Endothelial cell of umbilical vein (primary cell): Measurements from ENCODE around the gene GPR153. TPM values are rescaled to one million over a fixed set of nuclear protein-coding genes. Genes with fewer than 3 reads are reported as not detected.

Source experiments
- BruUV-seq: library from RNA; stranded (reverse); fragments of 400-500 nt; replicated peaks from 2 replicates; lab custom pipeline; 2021; lab: Mats Ljungman, UMichigan
- CTCF ChIA-PET: fragments of 300-600, 350-600 bp; sonication (Branson Sonifier 250); formaldehyde crosslinking; loops from one replicate; lab custom pipeline; 2021; ENCODE audit warnings: antibody characterized with exemption, inconsistent platforms; lab: Charles Lee
- POLR2A ChIA-PET: fragments of 300-600, 350-600 bp; sonication (Branson Sonifier 250); formaldehyde crosslinking; loops from one replicate; lab custom pipeline; 2021; ENCODE audit warnings: antibody characterized with exemption, inconsistent platforms; lab: Charles Lee
- DNase-seq: peaks from one replicate; pipeline ENCODE4 v3.0.0-alpha.2; 2011; ENCODE audit warnings: low read depth, low spot score
- FAIRE-seq: peaks from 2 replicates; lab custom pipeline; 2011; peaks lifted over from hg19 to GRCh38; lab: Jason Lieb, UNC
- H2AFZ ChIP-seq: 2 replicates; pipeline ENCODE4 v1.6.0; 2012; ENCODE audit warnings: low read depth, low read length, control low read depth, inconsistent platforms
- H3K27ac ChIP-seq: 2 replicates; pipeline ENCODE4 v1.5.1; 2011; ENCODE audit warnings: low read depth, mild to moderate bottlenecking, control low read depth, low read length, moderate library complexity; ENCODE audit not compliant: insufficient read depth
- H3K27me3 ChIP-seq, 2 experiments: 2 replicates each; pipeline versions ENCODE4 v1.6.0 to v1.6.1; 2011; ENCODE audit warnings: low read length in 2 of 2, mixed read lengths in 1 of 2; ENCODE audit not compliant: control insufficient read depth in 2 of 2, insufficient read depth in 2 of 2
- H3K36me3 ChIP-seq, 2 experiments: 2 replicates in 1 of 2; 3 replicates in 1 of 2; pipeline ENCODE4 v1.5.1; 2011; ENCODE audit warnings: low read length in 2 of 2, mild to moderate bottlenecking in 1 of 2, moderate library complexity in 1 of 2; ENCODE audit not compliant: control insufficient read depth in 2 of 2, insufficient read depth in 2 of 2; ENCODE audit errors: extremely low read depth in 1 of 2
- H3K4me1 ChIP-seq: 3 replicates; pipeline ENCODE4 v1.5.1; 2011; ENCODE audit warnings: mild to moderate bottlenecking, low read length; ENCODE audit not compliant: control insufficient read depth, insufficient read depth; ENCODE audit errors: extremely low read depth
- H3K4me2 ChIP-seq: 2 replicates; pipeline ENCODE4 v1.6.1; 2011; ENCODE audit warnings: low read length, control low read depth, mixed read lengths; ENCODE audit not compliant: insufficient read depth
- H3K4me3 ChIP-seq, 3 experiments: fragments of 200-600 bp in 1 of 3; sonication (generic), shearing (Covaris generic) in 1 of 3; replicated peaks in 1 of 3; 2 replicates each; pipeline ENCODE4 v1.5.1; 2011 to 2016; ENCODE audit warnings: control low read depth in 3 of 3, low read length in 3 of 3, mild to moderate bottlenecking in 2 of 3, inconsistent platforms in 1 of 3, low read depth in 1 of 3, moderate library complexity in 1 of 3; ENCODE audit not compliant: insufficient read depth in 1 of 3
- H3K79me2 ChIP-seq: 2 replicates; pipeline ENCODE4 v1.6.0; 2012; ENCODE audit warnings: low read length, inconsistent platforms; ENCODE audit not compliant: control insufficient read depth, insufficient read depth
- H3K9ac ChIP-seq: replicated peaks from 2 replicates; pipeline ENCODE3; 2011; ENCODE audit warnings: low read length, control low read depth; ENCODE audit not compliant: insufficient read depth; ENCODE audit errors: extremely low read depth
- H3K9me1 ChIP-seq: replicated peaks from 3 replicates; pipeline ENCODE4 v1.6.0; 2011; ENCODE audit warnings: mild to moderate bottlenecking, low read length; ENCODE audit not compliant: control insufficient read depth, insufficient read depth; ENCODE audit errors: extremely low read depth
- H3K9me3 ChIP-seq: replicated peaks from 2 replicates; pipeline ENCODE4 v1.5.1; 2012; ENCODE audit warnings: low read length, inconsistent platforms; ENCODE audit not compliant: control insufficient read depth, insufficient read depth
- H4K20me1 ChIP-seq: replicated peaks from 2 replicates; pipeline ENCODE3; 2011; ENCODE audit warnings: mild to moderate bottlenecking, low read length; ENCODE audit not compliant: control insufficient read depth, insufficient read depth; ENCODE audit errors: extremely low read depth
- EZH2 ChIP-seq: IDR thresholded peaks from 2 replicates; pipeline ENCODE4 v1.6.1; 2012; ENCODE audit warnings: borderline replicate concordance, low read depth, mild to moderate bottlenecking, moderate library complexity, low read length, inconsistent platforms; ENCODE audit not compliant: severe bottlenecking
- FOS ChIP-seq: IDR thresholded peaks from 2 replicates; pipeline ENCODE4 v1.6.1; 2011; ENCODE audit warnings: mild to moderate bottlenecking, low read length, moderate library complexity, borderline replicate concordance; ENCODE audit not compliant: insufficient read depth
- GATA2 ChIP-seq: IDR thresholded peaks from 2 replicates; pipeline ENCODE4 v1.7.0; 2011; ENCODE audit warnings: low read depth, mild to moderate bottlenecking, moderate library complexity, mixed read lengths, low read length; ENCODE audit not compliant: insufficient read length, insufficient read depth
- JUN ChIP-seq: IDR thresholded peaks from 2 replicates; pipeline ENCODE4 v1.6.1; 2011; ENCODE audit warnings: borderline replicate concordance, low read depth; ENCODE audit not compliant: insufficient read length, insufficient read depth
- MYC ChIP-seq: IDR thresholded peaks from one replicate; pipeline ENCODE4 v1.6.1; 2011; ENCODE audit warnings: mild to moderate bottlenecking, low read depth, low read length
- POLR2A ChIP-seq: IDR thresholded peaks from 2 replicates; pipeline ENCODE4 v1.6.1; 2012; ENCODE audit warnings: low read depth, mild to moderate bottlenecking, control low read depth, low read length
- POLR2AphosphoS5 ChIP-seq: IDR thresholded peaks from 2 replicates; pipeline ENCODE4 v1.6.1; 2012; ENCODE audit warnings: low read depth, mild to moderate bottlenecking, control low read depth, low read length, moderate library complexity; ENCODE audit not compliant: insufficient read depth
- dilution Hi-C: fragments of 300-500 bp; cut with MboI; formaldehyde crosslinking; loops from one replicate; pipeline ENCODE4 v1.15.0; 2019; ENCODE audit warnings: low sequenced_read_pairs; ENCODE audit not compliant: extremely low pct_ligation_motif_present
- intact Hi-C: fragments of 100-400 bp; cut with micrococcal nuclease; formaldehyde crosslinking; loops from one replicate; pipeline ENCODE4 v1.10.0; 2022
- polyA plus RNA-seq, 4 experiments: library from polyadenylated mRNA; depleted of rRNA in 3 of 4; stranded (reverse) in 3 of 4; unstranded in 1 of 4; fragments of >200 nt; gene quantifications; 2 replicates each; pipeline versions ENCODE4 v1.2.1 to v1.2.3, GENCODE V29; 2011 to 2012; ENCODE audit warnings: missing spikeins in 1 of 4
- total RNA-seq: library from RNA; stranded (reverse); gene quantifications from 2 replicates; pipeline ENCODE4 v1.2.3, GENCODE V29; 2021
- TF ChIP-seq, protein P1 (sequence below), 2 donors: IDR thresholded peaks; 1 replicate in 1 of 2; 2 replicates in 1 of 2; pipeline ENCODE4 v1.5.1; 2011; ENCODE audit warnings: low read length in 2 of 2, mild to moderate bottlenecking in 2 of 2, moderate library complexity in 2 of 2, control low read depth in 1 of 2, inconsistent platforms in 1 of 2, low read depth in 1 of 2; ENCODE audit not compliant: insufficient read depth in 1 of 2; ENCODE audit errors: extremely low read depth in 1 of 2
- TF ChIP-seq, protein P2 (sequence below): IDR thresholded peaks from 2 replicates; pipeline ENCODE4 v1.6.1; 2011; ENCODE audit not compliant: insufficient read depth, insufficient read length

Gene GPR153
- total and polyA plus RNA-seq, 2 donors (not counting 3 experiments of a cell fraction or from before 2014, with no cell fraction given): 3.1 to 3.9 TPM

DNA sequence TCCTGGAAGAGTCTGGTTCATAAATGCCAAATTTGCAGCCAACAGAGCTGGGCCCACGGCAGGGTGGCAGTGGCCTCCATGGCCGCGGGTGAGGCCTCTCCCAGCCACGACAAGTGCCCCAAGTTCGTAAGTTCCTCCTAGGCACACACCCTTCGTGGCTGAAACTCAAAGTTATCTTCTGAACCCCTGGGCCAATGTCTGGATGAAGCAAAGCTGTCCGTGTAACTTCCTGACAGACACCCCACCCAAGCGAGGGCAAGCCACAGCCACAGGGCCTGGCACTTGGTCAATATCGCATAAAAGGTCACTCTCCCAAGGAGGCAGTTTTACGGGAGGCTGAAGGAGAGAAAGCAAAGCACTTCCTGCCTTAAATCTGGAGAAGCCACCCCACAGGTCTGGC is 27.8 kb upstream of the GPR153 start:
- intact Hi-C loops: no loop called here
- FAIRE-seq: no peak

More for the DNA sequence above, 27.8 kb upstream of the GPR153 start:
- dilution Hi-C loops: no loop called here
- ChIA-PET POLR2A (no interaction called here), CTCF (no interaction called here)
- no peaks in the 10 kb centered on the region for H4K20me1 ChIP-seq
- H3K79me2 ChIP-seq: no peaks in the 10 kb centered on the region
- H3K9ac ChIP-seq: no peak overlapping the region
- no peaks in the 10 kb centered on the region for H3K9me1 ChIP-seq
- no TSS peak for BruUV-seq
- H3K4me1 ChIP-seq: no peaks in the 10 kb centered on the region
- no peaks in the 10 kb centered on the region for H3K9me3 ChIP-seq
- H3K4me3 ChIP-seq: no peak overlapping the region
- H3K27me3 ChIP-seq: no peaks in the 10 kb centered on the region
- no peak overlapping the region for H2AFZ ChIP-seq
- no peak for DNase-seq
- no peaks in the 10 kb centered on the region for H3K36me3 ChIP-seq
- H3K4me2 ChIP-seq: no peak overlapping the region
- no peak for TF ChIP-seq EZH2
- TF ChIP-seq MYC: no peak
- no peak for TF ChIP-seq POLR2A
- no peak for TF ChIP-seq POLR2AphosphoS5
- no peak for TF ChIP-seq FOS
- TF ChIP-seq, protein P1, sequence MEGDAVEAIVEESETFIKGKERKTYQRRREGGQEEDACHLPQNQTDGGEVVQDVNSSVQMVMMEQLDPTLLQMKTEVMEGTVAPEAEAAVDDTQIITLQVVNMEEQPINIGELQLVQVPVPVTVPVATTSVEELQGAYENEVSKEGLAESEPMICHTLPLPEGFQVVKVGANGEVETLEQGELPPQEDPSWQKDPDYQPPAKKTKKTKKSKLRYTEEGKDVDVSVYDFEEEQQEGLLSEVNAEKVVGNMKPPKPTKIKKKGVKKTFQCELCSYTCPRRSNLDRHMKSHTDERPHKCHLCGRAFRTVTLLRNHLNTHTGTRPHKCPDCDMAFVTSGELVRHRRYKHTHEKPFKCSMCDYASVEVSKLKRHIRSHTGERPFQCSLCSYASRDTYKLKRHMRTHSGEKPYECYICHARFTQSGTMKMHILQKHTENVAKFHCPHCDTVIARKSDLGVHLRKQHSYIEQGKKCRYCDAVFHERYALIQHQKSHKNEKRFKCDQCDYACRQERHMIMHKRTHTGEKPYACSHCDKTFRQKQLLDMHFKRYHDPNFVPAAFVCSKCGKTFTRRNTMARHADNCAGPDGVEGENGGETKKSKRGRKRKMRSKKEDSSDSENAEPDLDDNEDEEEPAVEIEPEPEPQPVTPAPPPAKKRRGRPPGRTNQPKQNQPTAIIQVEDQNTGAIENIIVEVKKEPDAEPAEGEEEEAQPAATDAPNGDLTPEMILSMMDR (IDR thresholded peaks at IDR 0.05; ENCODE audit: extremely low read depth in 1 of 2, insufficient read depth in 1 of 2, low read depth in 1 of 2, low read length in 2 of 2): no peak
- TF ChIP-seq, protein P2, sequence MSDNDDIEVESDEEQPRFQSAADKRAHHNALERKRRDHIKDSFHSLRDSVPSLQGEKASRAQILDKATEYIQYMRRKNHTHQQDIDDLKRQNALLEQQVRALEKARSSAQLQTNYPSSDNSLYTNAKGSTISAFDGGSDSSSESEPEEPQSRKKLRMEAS: no peak
- TF ChIP-seq GATA2: no peak
- no peak for TF ChIP-seq JUN
- no peak overlapping the region for H3K27ac ChIP-seq
